HG03469 (cell line): ENCODE measurements around the gene OSM.
"Not testable (repeated sequence)": the region's sequence is repeated elsewhere in the genome, so short reads cannot be mapped to it uniquely, and the experiment has no call there.

Experiments
- ATAC-seq: cut with Tn5 transposase; IDR thresholded peaks from one replicate; pipeline ENCODE4 v1.9.1; 2021; ENCODE audit warnings: mild to moderate bottlenecking, moderate library complexity, moderate number of reproducible peaks; ENCODE audit not compliant: unreplicated experiment

The OSM gene

GRCh38 chr22:30245985-30246813 lies 20.5 kb downstream of the OSM start, which contains the start of gene LIF:
Gene LIF (minus strand): TSS chr22:30246759. CDS start chr22:30246695, 64 bp downstream.
- ATAC-seq = no peak

- ATAC-seq = no peak
These were observed 21.3 kb downstream of the OSM start for GRCh38 chr22:30245181-30245984.

- no peak for ATAC-seq
These were observed 22.0 kb downstream of the OSM start for GRCh38 chr22:30244641-30245040.

- no peak for ATAC-seq
These were observed 22.6 kb downstream of the OSM start for GRCh38 chr22:30244066-30244465.

GRCh38 chr22:30243661-30244060 lies 23.0 kb downstream of the OSM start:
- no peak for ATAC-seq

GRCh38 chr22:30241576-30242371 lies 24.9 kb downstream of the OSM start:
- ATAC-seq = no peak

- ATAC-seq = no peak
These were observed 25.9 kb downstream of the OSM start for GRCh38 chr22:30240541-30241417.

GRCh38 chr22:30239488-30240405 lies 26.9 kb downstream of the OSM start:
- no peak for ATAC-seq

GRCh38 chr22:30238661-30239487 lies 27.8 kb downstream of the OSM start:
- ATAC-seq = no peak

- no peak for ATAC-seq
These were observed 28.5 kb downstream of the OSM start for GRCh38 chr22:30238136-30238535.

GRCh38 chr22:30236875-30237274 lies 29.8 kb downstream of the OSM start:
- no peak for ATAC-seq

- no peak for ATAC-seq
These were observed 30.9 kb downstream of the OSM start for GRCh38 chr22:30235687-30236170.

- ATAC-seq = no peak
These were observed 31.7 kb downstream of the OSM start for GRCh38 chr22:30234786-30235470.

GRCh38 chr22:30234325-30234724 lies 32.3 kb downstream of the OSM start:
- not testable (repeated sequence) for ATAC-seq

- no peak for ATAC-seq
These were observed 33.1 kb downstream of the OSM start for GRCh38 chr22:30233582-30233981.

- ATAC-seq = no peak
These were observed 33.9 kb downstream of the OSM start for GRCh38 chr22:30232716-30233218.

- ATAC-seq = no peak
These were observed 35.7 kb downstream of the OSM start for GRCh38 chr22:30230787-30231461.
